HG03066 (cell line): ENCODE results near the gene MOB1A.
"Not testable (repeated sequence)": the region's sequence is repeated elsewhere in the genome, so short reads cannot be mapped to it uniquely, and the experiment has no call there.

Experiments used
- ATAC-seq: cut with Tn5 transposase; IDR thresholded peaks from one replicate; pipeline ENCODE4 v1.9.1; 2021; ENCODE audit warnings: low read depth; ENCODE audit not compliant: unreplicated experiment

MOB1A gene

GRCh38 chr2:74149570-74150319, 28.9 kb downstream of the MOB1A start:
- ATAC-seq: no peak

- ATAC-seq: no peak
Observed at GRCh38 chr2:74149247-74149525, 29.5 kb downstream of the MOB1A start.

- no peak for ATAC-seq
Observed at GRCh38 chr2:74148457-74149246, 30.0 kb downstream of the MOB1A start.

GRCh38 chr2:74147727-74148456, 30.8 kb downstream of the MOB1A start, which contains the start of gene BOLA3:
BOLA3 (minus strand) TSS chr2:74147912; CDS start chr2:74147874, 38 bp downstream.
- ATAC-seq: peak; percentile 88

GRCh38 chr2:74146929-74147726, 31.6 kb downstream of the MOB1A start:
- peak; percentile 29 for ATAC-seq

- ATAC-seq: no peak
Observed at GRCh38 chr2:74142340-74142739, 36.3 kb downstream of the MOB1A start.

GRCh38 chr2:74138600-74139323, 39.9 kb downstream of the MOB1A start:
- no peak for ATAC-seq

GRCh38 chr2:74137651-74138599, 40.8 kb downstream of the MOB1A start:
- no peak for ATAC-seq

- no peak for ATAC-seq
Observed at GRCh38 chr2:74131901-74132300, 46.8 kb downstream of the MOB1A start.

- no peak for ATAC-seq
Observed at GRCh38 chr2:74130211-74130995, 48.3 kb downstream of the MOB1A start.

GRCh38 chr2:74128206-74128605, 50.5 kb downstream of the MOB1A start:
- no peak for ATAC-seq

- ATAC-seq: not testable (repeated sequence)
Observed at GRCh38 chr2:74123955-74124354, 54.7 kb downstream of the MOB1A start.

GRCh38 chr2:74121846-74122245, 56.8 kb downstream of the MOB1A start:
- not testable (repeated sequence) for ATAC-seq

GRCh38 chr2:74119912-74120825, 58.5 kb downstream of the MOB1A start:
- ATAC-seq: peak; percentile 93

- ATAC-seq: no peak
Observed at GRCh38 chr2:74119339-74119738, 59.3 kb downstream of the MOB1A start.

- ATAC-seq: no peak
Observed at GRCh38 chr2:74111380-74111779, 67.3 kb downstream of the MOB1A start.

- ATAC-seq: no peak
Observed at GRCh38 chr2:74110537-74110936, 68.1 kb downstream of the MOB1A start.
